ENCODE data around the gene ITGAD. TPM values are rescaled to one million over a fixed set of nuclear protein-coding genes. Genes with fewer than 3 reads are reported as not detected.

ITGAD gene
- total and polyA plus RNA-seq, 2 of the 4 experiments (the other 2 are of a cell fraction), result not detected

GRCh38 chr16:31456988-31457360 is 63.8 kb downstream of the ITGAD start:
- WGBS, 2 experiments (ENCODE audit: extremely low coverage in 2 of 2, insufficient read length in 1 of 2), result no CpG with 5 or more reads among the region's 8 CpGs

More at GRCh38 chr16:31456988-31457360, 63.8 kb downstream of the ITGAD start:
- H2BK5ac ChIP-seq (ENCODE audit: low read depth, low read length, poor library complexity, severe bottlenecking), result no peak overlapping the region
- ChIA-PET POLR2A (ENCODE audit: unreplicated experiment) (no interaction called here), CTCF (no interaction called here)
- no peak overlapping the region for H3K18ac ChIP-seq (ENCODE audit: low read depth, low read length)
- no peak for DNase-seq
- peak overlapping the region; percentile 7 for H2AFZ ChIP-seq (replicated peaks; ENCODE audit: low read length, poor library complexity)
- peaks cover 40% of the 10 kb centered on the region for H4K20me1 ChIP-seq (ENCODE audit: insufficient read depth, low read length)
- H3K4me1 ChIP-seq (ENCODE audit: control insufficient read depth, insufficient read depth, low read length), result peaks cover 23% of the 10 kb centered on the region
- H3K23ac ChIP-seq (ENCODE audit: low read depth, low read length), result 0 out of 2 replicates have a peak overlapping the region, but pooled peaks have one; percentile 31
- dilution Hi-C loops (cut with HindIII; ENCODE audit: low sequenced_read_pairs, unreplicated experiment), result no loop called here
- peaks cover 26% of the 10 kb centered on the region for H3K9me1 ChIP-seq (ENCODE audit: insufficient read depth, low read length)
- no peaks in the 10 kb centered on the region for H3K27me3 ChIP-seq (ENCODE audit: control insufficient read depth, insufficient read depth, low read length)
- H2AK5ac ChIP-seq (ENCODE audit: low read depth, low read length), result no peak overlapping the region
- H3K56ac ChIP-seq (ENCODE audit: extremely low read depth, insufficient read depth, low read length), result no peak overlapping the region
- H2BK15ac ChIP-seq (ENCODE audit: low read depth, low read length), result no peak overlapping the region
- H3K9ac ChIP-seq (ENCODE audit: low read depth, low read length), result no peak overlapping the region
- ATAC-seq (ENCODE audit: low read depth), result no peak
- no peak overlapping the region for H3K4ac ChIP-seq (ENCODE audit: low read depth, low read length)
- H3K14ac ChIP-seq (replicated peaks; ENCODE audit: low read depth, low read length), result no peak overlapping the region
- H3K79me1 ChIP-seq (ENCODE audit: low read depth in 1 of 2, low read length in 2 of 2), result peaks cover 20 to 72% of the 10 kb centered on the region in 2 experiments
- in situ Hi-C loops (cut with MboI; ENCODE audit: low sequenced_read_pairs), result loop anchor here (25.0 kb wide), 1 partner anchor 405 kb away; the partner anchor contains the start of gene ZNF267
- no peaks in the 10 kb centered on the region for H3K9me3 ChIP-seq (ENCODE audit: control insufficient read depth, insufficient read depth, low read length)
- H3K4me2 ChIP-seq (ENCODE audit: low read depth, low read length), result no peak overlapping the region; the same call in 1 of the 2 replicates
- no peak overlapping the region for H4K5ac ChIP-seq (ENCODE audit: low read depth, low read length)
- no peak overlapping the region for H4K8ac ChIP-seq (ENCODE audit: low read depth in 2 of 2, low read length in 2 of 2)
- TF ChIP-seq CEBPB (IDR thresholded peaks at IDR 0.05; ENCODE audit: low read depth, low read length), result no peak
- TF ChIP-seq RCOR1 (IDR thresholded peaks at IDR 0.05; ENCODE audit: insufficient replicate concordance, low read length), result no peak
- no peak for TF ChIP-seq POLR2A (IDR thresholded peaks at IDR 0.05; ENCODE audit: low read depth, low read length)
- no peak for TF ChIP-seq USF2 (IDR thresholded peaks at IDR 0.05; ENCODE audit: low read depth, low read length)
- intact Hi-C loops (cut with micrococcal nuclease), result no loop called here
- peak overlapping the region; percentile 58 for H2AK9ac ChIP-seq (replicated peaks; ENCODE audit: low read depth, low read length, poor library complexity)
- no peak overlapping the region for H4K91ac ChIP-seq (ENCODE audit: insufficient read depth, low read depth, low read length)
- no peak overlapping the region for H3K27ac ChIP-seq (ENCODE audit: insufficient read depth, low read length)
- H2BK20ac ChIP-seq (ENCODE audit: low read depth, low read length), result no peak overlapping the region
- peaks cover 2% of the 10 kb centered on the region for H3K36me3 ChIP-seq (ENCODE audit: control insufficient read depth, insufficient read depth, low read length)
- no peak overlapping the region for H2BK120ac ChIP-seq (ENCODE audit: low read depth, low read length)
- BruUV-seq (replicated peaks), result no TSS peak
- no peak overlapping the region for H3K4me3 ChIP-seq (ENCODE audit: insufficient read depth, low read depth, low read length)
